ENCODE measurements around the gene ARMCX4. TPM values are rescaled to one million over a fixed set of nuclear protein-coding genes. Genes with fewer than 3 reads are reported as not detected.

Gene ARMCX4
- total RNA-seq, result 10 to 100 TPM; 17.3 to 47.5 (median 32.0) TPM
- 10 to 100 TPM; 18.8 to 19.3 TPM for polyA plus RNA-seq
- long read RNA-seq, donor 1, partial matches to known transcripts, result 24 of 76 reads
- long read RNA-seq, donor 1, other reads (novel, unspliced or antisense), result 48 of 76 reads
- long read RNA-seq, donor 2, partial matches to known transcripts, result 0 of 1 reads
- long read RNA-seq, donor 2, other reads (novel, unspliced or antisense), result 0 of 1 reads
- long read RNA-seq, donor 3, partial matches to known transcripts, result 6 of 57 reads
- long read RNA-seq, donor 3, other reads (novel, unspliced or antisense), result 48 of 57 reads

DNA sequence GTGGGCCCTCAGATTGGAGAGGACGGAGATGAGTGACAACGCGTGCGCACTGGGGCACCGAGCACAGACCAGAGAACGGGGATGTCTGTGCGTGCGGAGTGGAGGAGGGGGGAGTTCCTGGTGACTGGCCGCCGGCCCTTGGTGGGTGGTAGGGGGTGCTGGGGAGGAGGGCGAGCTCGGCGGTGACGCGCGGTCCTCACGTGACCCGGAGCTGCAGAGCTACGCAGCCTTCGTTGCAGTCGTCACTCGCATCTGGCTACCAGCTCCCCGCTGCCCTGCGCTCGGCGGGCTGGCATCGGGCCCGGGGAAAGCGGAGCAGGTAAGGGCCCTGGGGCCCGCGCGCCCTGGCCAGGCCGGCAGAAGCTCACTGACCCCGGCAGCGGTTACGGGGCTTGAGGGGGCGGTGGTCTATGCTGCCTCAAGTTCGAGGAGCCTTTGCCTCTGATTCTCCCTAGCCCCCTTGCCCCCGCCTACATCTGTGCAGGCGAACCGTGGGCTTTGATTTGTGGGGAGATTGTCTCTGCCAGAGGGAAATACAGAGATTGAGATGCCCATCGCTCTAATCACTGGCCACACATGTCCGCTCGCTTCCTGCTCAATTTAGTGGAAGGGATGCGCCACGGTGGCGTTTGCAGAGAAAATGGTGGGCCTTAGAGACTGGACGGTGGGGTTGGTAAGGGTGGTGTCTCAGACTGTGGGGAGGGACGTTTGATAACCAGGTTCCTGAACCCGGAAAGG is at the start of gene ARMCX4:
TSS of gene ARMCX4 (plus strand) at position 245 of the 738 bp plus-strand sequence. CDS start 3,134 bp downstream, outside the sequence.
- peak; percentile 80 to 85 (median 84) for DNase-seq
- Histone ChIP-seq H3K9me3 (no peaks in the 10 kb centered on the region), H3K27me3 (no peaks in the 10 kb centered on the region), H3K4me1 (ENCODE audit: insufficient read depth) (peaks cover 8% of the 10 kb centered on the region), H3K4me3 (peak within 1 kb of the TSS; percentile 40), H3K27ac (peak within 1 kb of the TSS; percentile 68 to 83), H3K36me3 (no peaks in the 10 kb centered on the region)
- WGBS, 3 donors, result 22 to 40% (median 38%) methylated on average over 41 to 50 of the region's 50 CpGs
- intact Hi-C loops (cut with DNase I), result loop anchor here in 1 of 4 donors (10.0 kb wide), 1 partner anchor 71 kb away; no protein-coding TSS in a partner anchor
- TF ChIP-seq, protein P1, sequence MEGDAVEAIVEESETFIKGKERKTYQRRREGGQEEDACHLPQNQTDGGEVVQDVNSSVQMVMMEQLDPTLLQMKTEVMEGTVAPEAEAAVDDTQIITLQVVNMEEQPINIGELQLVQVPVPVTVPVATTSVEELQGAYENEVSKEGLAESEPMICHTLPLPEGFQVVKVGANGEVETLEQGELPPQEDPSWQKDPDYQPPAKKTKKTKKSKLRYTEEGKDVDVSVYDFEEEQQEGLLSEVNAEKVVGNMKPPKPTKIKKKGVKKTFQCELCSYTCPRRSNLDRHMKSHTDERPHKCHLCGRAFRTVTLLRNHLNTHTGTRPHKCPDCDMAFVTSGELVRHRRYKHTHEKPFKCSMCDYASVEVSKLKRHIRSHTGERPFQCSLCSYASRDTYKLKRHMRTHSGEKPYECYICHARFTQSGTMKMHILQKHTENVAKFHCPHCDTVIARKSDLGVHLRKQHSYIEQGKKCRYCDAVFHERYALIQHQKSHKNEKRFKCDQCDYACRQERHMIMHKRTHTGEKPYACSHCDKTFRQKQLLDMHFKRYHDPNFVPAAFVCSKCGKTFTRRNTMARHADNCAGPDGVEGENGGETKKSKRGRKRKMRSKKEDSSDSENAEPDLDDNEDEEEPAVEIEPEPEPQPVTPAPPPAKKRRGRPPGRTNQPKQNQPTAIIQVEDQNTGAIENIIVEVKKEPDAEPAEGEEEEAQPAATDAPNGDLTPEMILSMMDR (IDR thresholded peaks at IDR 0.05), result no peak
- TF ChIP-seq POLR2A (IDR thresholded peaks at IDR 0.05) (peak; percentile 54), EP300 (IDR thresholded peaks at IDR 0.05) (no peak)

DNA sequence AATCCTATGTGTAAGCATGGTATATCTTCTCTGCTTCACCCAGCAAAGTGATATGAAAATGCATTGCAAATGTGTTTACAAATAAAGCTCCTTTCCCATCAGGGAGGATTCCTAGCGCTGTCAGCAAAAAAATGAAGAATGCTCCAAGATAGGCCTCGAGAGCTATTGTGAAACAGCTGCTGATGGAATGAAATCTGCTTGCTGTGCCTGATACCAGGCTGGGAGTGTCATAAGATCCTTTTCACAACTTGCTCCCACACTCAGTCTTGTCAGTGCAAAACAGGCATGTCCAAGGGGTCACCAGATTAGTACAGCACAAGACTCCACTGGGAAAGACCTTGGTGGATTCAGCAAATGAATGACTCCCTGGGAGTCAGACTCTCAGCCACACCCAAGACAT is 43.2 kb upstream of the ARMCX4 start:
- peak in 1 of 5 donors; percentile 14 for DNase-seq
- TF ChIP-seq, protein P1 (IDR thresholded peaks at IDR 0.05), result no peak
- TF ChIP-seq POLR2A (IDR thresholded peaks at IDR 0.05) (no peak), EP300 (IDR thresholded peaks at IDR 0.05) (no peak)
- no peak overlapping the region for H3K4me3 ChIP-seq
- H3K27me3 ChIP-seq, result no peaks in the 10 kb centered on the region
- no peaks in the 10 kb centered on the region for H3K4me1 ChIP-seq (ENCODE audit: insufficient read depth)
- H3K36me3 ChIP-seq, result no peaks in the 10 kb centered on the region
- intact Hi-C loops (cut with DNase I), result no loop called here
- no peaks in the 10 kb centered on the region for H3K9me3 ChIP-seq
- H3K27ac ChIP-seq, result no peak overlapping the region
- WGBS, 3 donors, result 36 to 54% (median 40%) methylated on average over 2 of the region's 2 CpGs

DNA sequence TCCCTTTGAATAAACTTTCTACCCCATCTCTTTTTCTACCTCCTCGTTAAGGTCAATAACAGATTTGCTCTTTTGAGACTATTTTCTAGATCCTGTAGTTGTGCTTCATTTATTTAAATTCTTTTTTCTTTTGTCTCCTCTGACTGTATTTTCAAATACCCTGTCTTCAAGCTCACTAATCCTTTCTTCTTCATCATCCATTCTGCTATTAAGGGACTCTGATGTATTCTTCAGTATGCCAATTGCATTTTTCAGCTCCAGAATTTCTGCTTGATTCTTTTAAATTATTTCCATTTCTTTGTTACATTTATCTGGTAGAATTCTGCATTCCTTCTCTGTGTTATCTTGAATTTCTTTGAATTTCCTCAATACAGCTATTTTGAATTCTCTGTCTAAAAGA is 36.0 kb upstream of the ARMCX4 start:
- Histone ChIP-seq H3K4me1 (ENCODE audit: insufficient read depth) (no peaks in the 10 kb centered on the region), H3K27ac (no peak overlapping the region), H3K9me3 (no peaks in the 10 kb centered on the region), H3K4me3 (no peak overlapping the region), H3K36me3 (no peaks in the 10 kb centered on the region), H3K27me3 (no peaks in the 10 kb centered on the region)
- TF ChIP-seq POLR2A (IDR thresholded peaks at IDR 0.05) (no peak), EP300 (IDR thresholded peaks at IDR 0.05) (no peak)
- TF ChIP-seq, protein P1 (IDR thresholded peaks at IDR 0.05), result no peak
- no peak for DNase-seq
- intact Hi-C loops (cut with DNase I), result no loop called here
- 82 to 91% (median 86%) methylated on average over 1 of the region's 1 CpG for WGBS, 3 donors

DNA sequence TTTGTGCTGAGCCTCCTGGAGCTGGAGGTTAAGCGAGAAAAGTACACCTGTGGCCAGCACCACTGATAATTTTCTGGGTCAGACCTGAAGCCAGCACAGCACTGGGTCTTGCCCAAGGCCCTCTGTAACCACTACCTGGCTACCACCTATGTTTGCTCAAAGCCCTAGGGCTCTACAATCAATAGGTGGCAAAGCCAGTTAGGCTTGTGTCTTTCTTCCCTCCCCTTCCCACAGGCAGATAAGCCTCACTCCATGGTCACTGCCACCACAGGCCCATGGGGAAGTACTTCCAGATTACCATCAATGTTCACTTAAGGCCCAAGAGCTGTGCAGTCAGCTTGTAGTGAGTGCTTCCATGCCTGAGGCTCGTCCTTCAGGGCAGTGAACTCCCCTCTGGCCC is 35.2 kb upstream of the ARMCX4 start:
- Histone ChIP-seq H3K27ac (no peak overlapping the region), H3K9me3 (no peaks in the 10 kb centered on the region), H3K36me3 (no peaks in the 10 kb centered on the region), H3K4me3 (no peak overlapping the region), H3K4me1 (ENCODE audit: insufficient read depth) (no peaks in the 10 kb centered on the region), H3K27me3 (no peaks in the 10 kb centered on the region)
- intact Hi-C loops (cut with DNase I), result no loop called here
- WGBS, 3 donors, result 53 to 59% (median 57%) methylated on average over 2 of the region's 2 CpGs
- TF ChIP-seq, protein P1 (IDR thresholded peaks at IDR 0.05), result no peak
- TF ChIP-seq EP300 (IDR thresholded peaks at IDR 0.05) (no peak), POLR2A (IDR thresholded peaks at IDR 0.05) (no peak)
- DNase-seq, result no peak
